ENCODE data around the gene ZNF319. TPM values are rescaled to one million over a fixed set of nuclear protein-coding genes. Genes with fewer than 3 reads are reported as not detected.

ZNF319 gene
- total and polyA plus RNA-seq, 2 of the 4 experiments (the other 2 are of a cell fraction): 0.90 to 6.3 TPM

- H3K9ac ChIP-seq (ENCODE audit: low read depth, low read length): no peak overlapping the region
- no peak overlapping the region for H2BK120ac ChIP-seq (ENCODE audit: low read depth, low read length)
- no peak overlapping the region for H4K8ac ChIP-seq (ENCODE audit: low read depth in 2 of 2, low read length in 2 of 2)
- no peaks in the 10 kb centered on the region for H3K4me1 ChIP-seq (ENCODE audit: control insufficient read depth, insufficient read depth, low read length)
- no peak overlapping the region for H4K91ac ChIP-seq (ENCODE audit: insufficient read depth, low read depth, low read length)
- H2BK5ac ChIP-seq (ENCODE audit: low read depth, low read length, poor library complexity, severe bottlenecking): no peak overlapping the region
- no peak overlapping the region for H4K5ac ChIP-seq (ENCODE audit: low read depth, low read length)
- no peak overlapping the region for H3K18ac ChIP-seq (ENCODE audit: low read depth, low read length)
- no peak overlapping the region for H2AK9ac ChIP-seq (replicated peaks; ENCODE audit: low read depth, low read length, poor library complexity)
- no peak overlapping the region for H2AFZ ChIP-seq (replicated peaks; ENCODE audit: low read length, poor library complexity)
- no peaks in the 10 kb centered on the region for H3K36me3 ChIP-seq (ENCODE audit: control insufficient read depth, insufficient read depth, low read length)
- no peaks in the 10 kb centered on the region for H3K9me3 ChIP-seq (ENCODE audit: control insufficient read depth, insufficient read depth, low read length)
- no peaks in the 10 kb centered on the region; the same call in 1 of the 2 replicates for H3K9me1 ChIP-seq (ENCODE audit: insufficient read depth, low read length)
- no peak for DNase-seq
- H3K27me3 ChIP-seq (ENCODE audit: control insufficient read depth, insufficient read depth, low read length): peaks cover 7% of the 10 kb centered on the region; the same call in 1 of the 2 replicates
- H3K14ac ChIP-seq (replicated peaks; ENCODE audit: low read depth, low read length): no peak overlapping the region
- no peak for ATAC-seq (ENCODE audit: low read depth)
- dilution Hi-C loops (cut with HindIII; ENCODE audit: low sequenced_read_pairs, unreplicated experiment): no loop called here
- ChIA-PET CTCF (no interaction called here), POLR2A (ENCODE audit: unreplicated experiment) (no interaction called here)
- H4K20me1 ChIP-seq (ENCODE audit: insufficient read depth, low read length): no peaks in the 10 kb centered on the region
- in situ Hi-C loops (cut with MboI; ENCODE audit: low sequenced_read_pairs): no loop called here
- H3K79me1 ChIP-seq (ENCODE audit: low read depth in 1 of 2, low read length in 2 of 2): no peaks in the 10 kb centered on the region
- intact Hi-C loops (cut with micrococcal nuclease): no loop called here
- WGBS, 2 experiments (ENCODE audit: extremely low coverage in 2 of 2, insufficient read length in 1 of 2): no CpG with 5 or more reads among the region's 26 CpGs
- no peak for TF ChIP-seq ELK1 (IDR thresholded peaks at IDR 0.05; ENCODE audit: borderline replicate concordance, low read depth, low read length)
- TF ChIP-seq POLR2A (IDR thresholded peaks at IDR 0.05; ENCODE audit: low read depth, low read length): no peak
- TF ChIP-seq RCOR1 (IDR thresholded peaks at IDR 0.05; ENCODE audit: insufficient replicate concordance, low read length): no peak
- no peak for TF ChIP-seq CHD1 (IDR thresholded peaks at IDR 0.05; ENCODE audit: low read depth, low read length)
- TF ChIP-seq CTCF (conservative IDR thresholded peaks at IDR 0.05; ENCODE audit: low read depth, low read length): no peak
- TF ChIP-seq MAFK (IDR thresholded peaks at IDR 0.05; ENCODE audit: low read depth, low read length): no peak
- TF ChIP-seq CEBPB (IDR thresholded peaks at IDR 0.05; ENCODE audit: low read depth, low read length): no peak
- no peak for TF ChIP-seq NFE2L2 (IDR thresholded peaks at IDR 0.05; ENCODE audit: low read depth, low read length)
- TF ChIP-seq RFX5 (IDR thresholded peaks at IDR 0.05; ENCODE audit: low read depth, low read length): no peak
- TF ChIP-seq MAZ (IDR thresholded peaks at IDR 0.05; ENCODE audit: borderline replicate concordance, low read depth, low read length): no peak
- TF ChIP-seq MXI1 (IDR thresholded peaks at IDR 0.05; ENCODE audit: borderline replicate concordance, low read depth, low read length): no peak
- no peak for TF ChIP-seq FOS (IDR thresholded peaks at IDR 0.05; ENCODE audit: low read depth, low read length)
- TF ChIP-seq RAD21 (IDR thresholded peaks at IDR 0.05; ENCODE audit: low read length): no peak
- no peak for TF ChIP-seq USF2 (IDR thresholded peaks at IDR 0.05; ENCODE audit: low read depth, low read length)
- no peak overlapping the region for H3K4ac ChIP-seq (ENCODE audit: low read depth, low read length)
- no peak overlapping the region for H3K4me3 ChIP-seq (ENCODE audit: insufficient read depth, low read depth, low read length)
- H2AK5ac ChIP-seq (ENCODE audit: low read depth, low read length): no peak overlapping the region
- BruUV-seq (replicated peaks): no TSS peak
- no peak overlapping the region for H3K27ac ChIP-seq (ENCODE audit: insufficient read depth, low read length)
- no peak overlapping the region for H3K56ac ChIP-seq (ENCODE audit: extremely low read depth, insufficient read depth, low read length)
- H3K4me2 ChIP-seq (ENCODE audit: low read depth, low read length): no peak overlapping the region
- no peak overlapping the region for H2BK15ac ChIP-seq (ENCODE audit: low read depth, low read length)
- H3K23ac ChIP-seq (ENCODE audit: low read depth, low read length): no peak overlapping the region
- H2BK20ac ChIP-seq (ENCODE audit: low read depth, low read length): no peak overlapping the region
These were observed 39.5 kb upstream of the ZNF319 start for GRCh38 chr16:58039829-58040495.
